Activated CD4-positive, alpha-beta T cell treated with anti-CD3 and anti-CD28 coated beads, Interleukin-2, amount 50 U/mL, for 16 hours (primary cell): ENCODE measurements around the gene PLEKHO2.

Experiments used
- DNase-seq: peaks from one replicate; pipeline ENCODE4 v3.0.0-alpha.2; 2020

The PLEKHO2 gene

GRCh38 chr15:64895285-64896065, 53.8 kb downstream of the PLEKHO2 start:
- peak; percentile 76 for DNase-seq

- no peak for DNase-seq
Measured at GRCh38 chr15:64896371-64897069, 54.8 kb downstream of the PLEKHO2 start.

GRCh38 chr15:64897345-64897985, 55.8 kb downstream of the PLEKHO2 start:
- DNase-seq, result no peak

- DNase-seq, result no peak
Measured at GRCh38 chr15:64898406-64898805, 56.7 kb downstream of the PLEKHO2 start.

- DNase-seq, result no peak
Measured at GRCh38 chr15:64901141-64901540, 59.4 kb downstream of the PLEKHO2 start.

GRCh38 chr15:64901914-64902313, 60.2 kb downstream of the PLEKHO2 start:
- DNase-seq, result no peak

GRCh38 chr15:64902863-64903262, 61.1 kb downstream of the PLEKHO2 start:
- DNase-seq, result peak; percentile 20

GRCh38 chr15:64903326-64903950, 61.7 kb downstream of the PLEKHO2 start:
- DNase-seq, result no peak

GRCh38 chr15:64904189-64904588, 62.5 kb downstream of the PLEKHO2 start:
- DNase-seq, result no peak

GRCh38 chr15:64905119-64905831, 63.6 kb downstream of the PLEKHO2 start:
- peak; percentile 84 for DNase-seq

GRCh38 chr15:64905941-64906340, 64.2 kb downstream of the PLEKHO2 start:
- DNase-seq, result no peak

- no peak for DNase-seq
Measured at GRCh38 chr15:64906402-64906801, 64.7 kb downstream of the PLEKHO2 start.

- no peak for DNase-seq
Measured at GRCh38 chr15:64907991-64908390, 66.3 kb downstream of the PLEKHO2 start.

GRCh38 chr15:64909546-64909945, 67.8 kb downstream of the PLEKHO2 start:
- DNase-seq, result no peak

GRCh38 chr15:64911311-64912186, 69.8 kb downstream of the PLEKHO2 start, which contains the start of gene ANKDD1A:
Gene ANKDD1A (plus strand): TSS chr15:64911902. CDS start chr15:64911931, 29 bp downstream.
- peak; percentile 41 for DNase-seq

- DNase-seq, result no peak
Measured at GRCh38 chr15:64912379-64913325, 70.9 kb downstream of the PLEKHO2 start.

GRCh38 chr15:64915518-64916227, 74.0 kb downstream of the PLEKHO2 start:
- no peak for DNase-seq

GRCh38 chr15:64916365-64916764, 74.7 kb downstream of the PLEKHO2 start:
- no peak for DNase-seq

- no peak for DNase-seq
Measured at GRCh38 chr15:64917211-64917610, 75.5 kb downstream of the PLEKHO2 start.
